ENCODE results near the gene ZNF138. TPM values are rescaled to one million over a fixed set of nuclear protein-coding genes. Genes with fewer than 3 reads are reported as not detected.
"Not testable (repeated sequence)": the region's sequence is repeated elsewhere in the genome, so short reads cannot be mapped to it uniquely, and the experiment has no call there.

The ZNF138 gene
- total RNA-seq, 5 donors from 2014 or later (not counting 1 experiment from before 2014, with no cell fraction given): 9.3 to 13.4 (median 11.1) TPM

DNA sequence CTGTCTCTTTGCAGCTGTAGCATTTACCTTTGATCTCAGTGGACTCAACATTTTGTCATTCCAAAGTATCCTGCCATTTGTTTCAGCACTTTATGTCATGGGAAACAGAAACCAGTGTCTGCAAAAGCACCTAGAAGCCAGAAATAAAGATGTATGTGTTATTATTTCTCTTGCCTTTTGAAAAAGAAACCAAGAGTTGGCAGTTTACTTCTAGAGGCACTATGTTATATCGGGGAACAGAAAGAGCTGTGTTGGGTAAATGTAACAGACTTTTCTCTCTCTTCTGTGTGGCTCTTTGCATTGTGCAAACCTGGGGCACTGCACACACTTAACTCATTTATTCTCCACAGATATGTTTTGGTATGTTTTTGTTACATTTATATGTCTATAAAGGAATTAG, 36.7 kb downstream of the ZNF138 start:
- no peak overlapping the region for H3K4me3 Mint-ChIP-seq
- peaks cover 0 to 5% (median 0%) of the 10 kb centered on the region in 3 donors for H3K4me1 Mint-ChIP-seq
- Histone ChIP-seq H3K27ac (ENCODE audit: low read length) (no peak overlapping the region), H3K36me3 (ENCODE audit: control insufficient read depth in 2 of 2, extremely low read depth in 1 of 2, insufficient read depth in 1 of 2, low read length in 1 of 2) (peaks cover 0 to 14% of the 10 kb centered on the region in 2 donors), H3K27me3 (replicated peaks in 1 of 2; ENCODE audit: control insufficient read depth in 2 of 2, extremely low read depth in 1 of 2, insufficient read depth in 2 of 2, low read length in 1 of 2) (no peaks in the 10 kb centered on the region), H3K4me1 (ENCODE audit: control insufficient read depth in 1 of 2, extremely low read depth in 1 of 2, insufficient read depth in 2 of 2, low read length in 2 of 2) (no peaks in the 10 kb centered on the region), H3K4me3 (ENCODE audit: control insufficient read depth in 1 of 2, extremely low read depth in 1 of 2, low read length in 1 of 2) (no peak overlapping the region), H3K9me3 (peaks cover 15% of the 10 kb centered on the region)
- no CpG with 5 or more reads among the region's 1 CpG for WGBS (ENCODE audit: insufficient coverage)
- peaks cover 6 to 60% (median 36%) of the 10 kb centered on the region in 3 donors for H3K9me3 Mint-ChIP-seq
- ChIA-PET CTCF (no interaction called here), POLR2A (no interaction called here)
- H3K27ac Mint-ChIP-seq: no peak overlapping the region
- peaks cover 48% of the 10 kb centered on the region for H3K36me3 Mint-ChIP-seq
- H3K27me3 Mint-ChIP-seq: no peaks in the 10 kb centered on the region
- ATAC-seq (replicated peaks in 1 of 4): no peak
- no peak for DNase-seq

DNA sequence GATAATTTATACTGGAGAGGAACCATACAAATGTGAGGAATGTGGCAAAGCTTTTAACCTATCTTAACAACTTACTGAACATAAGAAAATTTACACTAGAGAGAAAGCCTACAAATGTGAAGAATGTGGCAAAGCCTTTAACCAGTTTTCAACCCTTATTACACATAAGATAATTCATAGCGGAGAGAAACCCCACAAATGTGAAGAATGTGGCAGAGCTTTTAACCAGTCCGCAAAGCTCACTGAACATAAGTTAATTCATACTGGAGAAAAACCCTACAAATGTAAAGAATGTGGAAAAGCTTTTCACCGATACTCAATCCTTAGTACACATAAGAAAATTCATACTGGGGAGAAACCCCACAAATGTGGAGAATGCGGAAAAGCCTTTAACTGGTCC, 37.9 kb downstream of the ZNF138 start:
- no CpG with 5 or more reads among the region's 4 CpGs for WGBS (ENCODE audit: insufficient coverage)
- Histone ChIP-seq H3K36me3 (ENCODE audit: control insufficient read depth in 2 of 2, extremely low read depth in 1 of 2, insufficient read depth in 1 of 2, low read length in 1 of 2) (peaks cover 0 to 14% of the 10 kb centered on the region in 2 donors), H3K4me1 (ENCODE audit: control insufficient read depth in 1 of 2, extremely low read depth in 1 of 2, insufficient read depth in 2 of 2, low read length in 2 of 2) (no peaks in the 10 kb centered on the region), H3K9me3 (peaks cover 15% of the 10 kb centered on the region), H3K27ac (ENCODE audit: low read length) (no peak overlapping the region), H3K27me3 (replicated peaks in 1 of 2; ENCODE audit: control insufficient read depth in 2 of 2, extremely low read depth in 1 of 2, insufficient read depth in 2 of 2, low read length in 1 of 2) (no peaks in the 10 kb centered on the region), H3K4me3 (ENCODE audit: control insufficient read depth in 1 of 2, extremely low read depth in 1 of 2, low read length in 1 of 2) (no peak overlapping the region)
- H3K27me3 Mint-ChIP-seq: no peaks in the 10 kb centered on the region
- ChIA-PET POLR2A (no interaction called here), CTCF (no interaction called here)
- DNase-seq: no peak
- no peak for ATAC-seq (replicated peaks in 1 of 4)
- H3K4me3 Mint-ChIP-seq: no peak overlapping the region
- H3K4me1 Mint-ChIP-seq: peaks cover 0 to 5% (median 0%) of the 10 kb centered on the region in 3 donors
- H3K36me3 Mint-ChIP-seq: peaks cover 48% of the 10 kb centered on the region
- H3K9me3 Mint-ChIP-seq: peaks cover 6 to 64% (median 39%) of the 10 kb centered on the region in 3 donors
- no peak overlapping the region for H3K27ac Mint-ChIP-seq

- H3K27me3 Mint-ChIP-seq: no peaks in the 10 kb centered on the region
- Histone ChIP-seq H3K36me3 (ENCODE audit: control insufficient read depth in 2 of 2, extremely low read depth in 1 of 2, insufficient read depth in 1 of 2, low read length in 1 of 2) (peaks cover 0 to 14% of the 10 kb centered on the region in 2 donors), H3K9me3 (peaks cover 12% of the 10 kb centered on the region), H3K4me3 (ENCODE audit: control insufficient read depth in 1 of 2, extremely low read depth in 1 of 2, low read length in 1 of 2) (no peak overlapping the region), H3K27ac (ENCODE audit: low read length) (no peak overlapping the region), H3K27me3 (replicated peaks in 1 of 2; ENCODE audit: control insufficient read depth in 2 of 2, extremely low read depth in 1 of 2, insufficient read depth in 2 of 2, low read length in 1 of 2) (no peaks in the 10 kb centered on the region), H3K4me1 (ENCODE audit: control insufficient read depth in 1 of 2, extremely low read depth in 1 of 2, insufficient read depth in 2 of 2, low read length in 2 of 2) (no peaks in the 10 kb centered on the region)
- peaks cover 11 to 60% (median 38%) of the 10 kb centered on the region in 3 donors for H3K9me3 Mint-ChIP-seq
- ChIA-PET POLR2A (no interaction called here), CTCF (no interaction called here)
- H3K4me3 Mint-ChIP-seq: no peak overlapping the region
- peaks cover 39% of the 10 kb centered on the region for H3K36me3 Mint-ChIP-seq
- ATAC-seq (replicated peaks in 1 of 4): no peak
- no peak for DNase-seq
- H3K4me1 Mint-ChIP-seq: peaks cover 0 to 5% (median 0%) of the 10 kb centered on the region in 3 donors
- WGBS (ENCODE audit: insufficient coverage): 77% methylated on average over 5 of the region's 16 CpGs
- H3K27ac Mint-ChIP-seq: no peak overlapping the region
These were observed 40.8 kb downstream of the ZNF138 start for GRCh38 chr7:64834989-64835388.

GRCh38 chr7:64835856-64836255, 41.6 kb downstream of the ZNF138 start:
- H3K4me1 Mint-ChIP-seq; H3K9me3 ChIP-seq; CTCF ChIA-PET; H3K27ac ChIP-seq (ENCODE audit: low read length); H3K4me1 ChIP-seq (ENCODE audit: control insufficient read depth in 1 of 2, extremely low read depth in 1 of 2, insufficient read depth in 2 of 2, low read length in 2 of 2); H3K27me3 ChIP-seq (replicated peaks in 1 of 2; ENCODE audit: control insufficient read depth in 2 of 2, extremely low read depth in 1 of 2, insufficient read depth in 2 of 2, low read length in 1 of 2); H3K4me3 ChIP-seq (ENCODE audit: control insufficient read depth in 1 of 2, extremely low read depth in 1 of 2, low read length in 1 of 2); H3K27me3 Mint-ChIP-seq; ATAC-seq (replicated peaks in 1 of 4); H3K27ac Mint-ChIP-seq; DNase-seq; H3K4me3 Mint-ChIP-seq; POLR2A ChIA-PET: not testable (repeated sequence)
- Mint-ChIP-seq H3K9me3 (peaks cover 11 to 56% (median 34%) of the 10 kb centered on the region in 3 donors), H3K36me3 (peaks cover 30% of the 10 kb centered on the region)
- WGBS (ENCODE audit: insufficient coverage): 98% methylated on average over 5 of the region's 8 CpGs
- H3K36me3 ChIP-seq (ENCODE audit: control insufficient read depth in 2 of 2, extremely low read depth in 1 of 2, insufficient read depth in 1 of 2, low read length in 1 of 2): peaks cover 0 to 14% of the 10 kb centered on the region in 2 donors

DNA sequence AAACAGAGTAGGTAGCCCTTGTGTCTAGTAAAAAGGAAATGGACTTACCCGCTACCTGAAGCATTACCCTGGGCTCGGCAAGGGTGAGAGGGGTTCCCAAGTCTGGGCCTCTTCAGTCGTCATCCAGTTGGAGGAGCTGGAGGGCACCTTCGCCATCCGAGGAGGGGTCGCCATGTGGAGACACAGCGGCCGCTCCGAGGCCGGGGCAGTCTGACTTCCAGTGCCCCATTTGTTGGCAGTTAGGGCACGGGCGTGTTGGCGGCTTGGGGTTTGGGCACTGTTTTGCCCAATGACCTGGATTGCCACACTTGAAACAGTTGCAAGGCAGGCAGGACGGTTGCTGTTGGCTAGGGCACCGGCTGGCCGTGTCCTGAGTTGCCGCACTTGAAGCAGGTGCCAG, 43.8 kb downstream of the ZNF138 start:
- H3K4me1 ChIP-seq (ENCODE audit: control insufficient read depth in 1 of 2, extremely low read depth in 1 of 2, insufficient read depth in 2 of 2, low read length in 2 of 2); H3K4me3 Mint-ChIP-seq; H3K4me3 ChIP-seq (ENCODE audit: control insufficient read depth in 1 of 2, extremely low read depth in 1 of 2, low read length in 1 of 2); H3K27me3 ChIP-seq (replicated peaks in 1 of 2; ENCODE audit: control insufficient read depth in 2 of 2, extremely low read depth in 1 of 2, insufficient read depth in 2 of 2, low read length in 1 of 2); H3K9me3 ChIP-seq; H3K27ac ChIP-seq (ENCODE audit: low read length); DNase-seq; H3K27me3 Mint-ChIP-seq; ATAC-seq (replicated peaks in 1 of 4); H3K36me3 ChIP-seq (ENCODE audit: control insufficient read depth in 2 of 2, extremely low read depth in 1 of 2, insufficient read depth in 1 of 2, low read length in 1 of 2); CTCF ChIA-PET; H3K4me1 Mint-ChIP-seq; H3K27ac Mint-ChIP-seq: not testable (repeated sequence)
- Mint-ChIP-seq H3K36me3 (peaks cover 11% of the 10 kb centered on the region), H3K9me3 (peaks cover 5 to 34% (median 26%) of the 10 kb centered on the region in 3 donors)
- WGBS (ENCODE audit: insufficient coverage): no CpG with 5 or more reads among the region's 17 CpGs
- POLR2A ChIA-PET: interaction anchor here in 1 of 2 donors (0.6 kb wide), 1 partner anchor 27 kb away, joined by 3 read pairs; no protein-coding TSS in a partner anchor

DNA sequence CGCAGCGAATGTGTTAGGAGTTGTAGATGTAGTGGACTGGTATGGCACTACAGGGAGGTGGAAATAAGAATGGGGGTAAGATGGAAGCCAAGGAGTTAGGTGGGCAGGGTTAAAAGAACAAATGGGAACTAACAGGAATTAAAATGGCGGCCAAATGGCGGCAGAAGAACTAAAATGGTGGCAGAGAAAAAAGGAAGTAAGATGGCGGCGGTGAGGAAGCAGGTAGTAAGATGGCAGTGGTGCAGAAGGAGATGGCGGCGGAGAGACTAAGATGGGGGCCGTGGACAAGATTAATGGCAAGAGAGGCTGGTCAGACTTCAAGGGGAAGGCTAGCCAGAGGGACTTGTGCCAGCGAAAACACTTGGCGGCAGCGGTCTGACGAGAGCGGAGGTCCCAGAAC, 44.5 kb downstream of the ZNF138 start:
- H3K36me3 Mint-ChIP-seq: peaks cover 10% of the 10 kb centered on the region
- WGBS (ENCODE audit: insufficient coverage): 75% methylated on average over 4 of the region's 14 CpGs
- H3K9me3 Mint-ChIP-seq: peaks cover 5 to 32% (median 28%) of the 10 kb centered on the region in 3 donors
- Histone ChIP-seq H3K4me3 (ENCODE audit: control insufficient read depth in 1 of 2, extremely low read depth in 1 of 2, low read length in 1 of 2) (no peak overlapping the region), H3K9me3 (peaks cover 3% of the 10 kb centered on the region), H3K4me1 (ENCODE audit: control insufficient read depth in 1 of 2, extremely low read depth in 1 of 2, insufficient read depth in 2 of 2, low read length in 2 of 2) (no peaks in the 10 kb centered on the region), H3K36me3 (ENCODE audit: control insufficient read depth in 2 of 2, extremely low read depth in 1 of 2, insufficient read depth in 1 of 2, low read length in 1 of 2) (no peaks in the 10 kb centered on the region), H3K27me3 (replicated peaks in 1 of 2; ENCODE audit: control insufficient read depth in 2 of 2, extremely low read depth in 1 of 2, insufficient read depth in 2 of 2, low read length in 1 of 2) (no peaks in the 10 kb centered on the region), H3K27ac (ENCODE audit: low read length) (no peak overlapping the region)
- no peak overlapping the region for H3K27ac Mint-ChIP-seq
- peak overlapping the region in 1 of 3 donors; percentile 6 for H3K4me3 Mint-ChIP-seq
- CTCF ChIA-PET: no interaction called here
- H3K4me1 Mint-ChIP-seq: peaks cover 0 to 5% (median 0%) of the 10 kb centered on the region in 3 donors
- POLR2A ChIA-PET: no interaction called here
- H3K27me3 Mint-ChIP-seq: no peaks in the 10 kb centered on the region
- no peak for DNase-seq
- ATAC-seq (replicated peaks in 1 of 4): no peak

- WGBS (ENCODE audit: insufficient coverage): 80% methylated on average over 1 of the region's 16 CpGs
- Mint-ChIP-seq H3K27me3 (no peaks in the 10 kb centered on the region), H3K36me3 (peaks cover 10% of the 10 kb centered on the region), H3K4me1 (peaks cover 0 to 5% (median 0%) of the 10 kb centered on the region in 3 donors), H3K4me3 (peak overlapping the region in 1 of 3 donors; percentile 71), H3K27ac (no peak overlapping the region), H3K9me3 (peaks cover 8 to 23% (median 22%) of the 10 kb centered on the region in 3 donors)
- H3K9me3 ChIP-seq: no peaks in the 10 kb centered on the region
- CTCF ChIA-PET: no interaction called here
- peak in 3 of 35 experiments; percentile 3 to 16 (median 9) for DNase-seq
- H3K4me1 ChIP-seq (ENCODE audit: control insufficient read depth in 1 of 2, extremely low read depth in 1 of 2, insufficient read depth in 2 of 2, low read length in 2 of 2): no peaks in the 10 kb centered on the region
- no peak overlapping the region for H3K27ac ChIP-seq (ENCODE audit: low read length)
- no peaks in the 10 kb centered on the region for H3K36me3 ChIP-seq (ENCODE audit: control insufficient read depth in 2 of 2, extremely low read depth in 1 of 2, insufficient read depth in 1 of 2, low read length in 1 of 2)
- no peak overlapping the region for H3K4me3 ChIP-seq (ENCODE audit: control insufficient read depth in 1 of 2, extremely low read depth in 1 of 2, low read length in 1 of 2)
- ATAC-seq (replicated peaks in 1 of 4): no peak
- H3K27me3 ChIP-seq (replicated peaks in 1 of 2; ENCODE audit: control insufficient read depth in 2 of 2, extremely low read depth in 1 of 2, insufficient read depth in 2 of 2, low read length in 1 of 2): no peaks in the 10 kb centered on the region
- POLR2A ChIA-PET: no interaction called here
These were observed 45.7 kb downstream of the ZNF138 start for GRCh38 chr7:64839910-64840309.
